ENCODE measurements around the gene ROR1. TPM values are rescaled to one million over a fixed set of nuclear protein-coding genes. Genes with fewer than 3 reads are reported as not detected.
A peak's percentile ranks its signal among the peaks of the same experiment; 100 is the strongest.

ROR1 gene
- polyA plus RNA-seq, 1 of the 3 experiments (the other 2 are of a cell fraction), result 4.0 TPM

DNA sequence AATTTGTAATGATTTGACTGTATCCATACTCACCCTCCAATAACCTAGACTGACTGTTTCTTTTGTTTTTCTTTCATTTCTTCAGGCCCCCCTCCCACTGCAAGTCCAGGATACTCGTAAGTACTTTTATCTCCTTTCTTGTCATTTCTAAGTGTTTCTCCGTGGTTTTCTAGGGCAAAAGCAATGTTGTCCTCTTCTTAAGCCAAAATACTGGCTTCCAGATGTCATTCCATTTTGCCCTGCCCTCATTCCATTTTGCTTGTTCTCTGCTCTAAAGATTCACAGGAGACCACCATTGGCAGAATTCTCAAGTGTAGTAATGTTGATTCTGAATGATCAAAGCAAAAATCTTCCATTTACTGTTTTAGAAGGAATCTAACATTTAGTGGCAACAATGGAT is 276.8 kb downstream of the ROR1 start:
- CTCF ChIA-PET, result no interaction called here
- H3K27ac ChIP-seq (ENCODE audit: low read depth in 2 of 2, low read length in 1 of 2), result no peak overlapping the region
- peaks cover 0 to 10% of the 10 kb centered on the region in 2 experiments for H3K36me3 ChIP-seq (replicated peaks in 1 of 2; ENCODE audit: control insufficient read depth in 1 of 2, insufficient read depth in 2 of 2, low read length in 1 of 2)
- no peaks in the 10 kb centered on the region for H3K27me3 ChIP-seq (ENCODE audit: insufficient read depth)
- TF ChIP-seq MEF2A (IDR thresholded peaks at IDR 0.05; ENCODE audit: borderline replicate concordance, low read depth), result no peak
- TF ChIP-seq, protein P1, sequence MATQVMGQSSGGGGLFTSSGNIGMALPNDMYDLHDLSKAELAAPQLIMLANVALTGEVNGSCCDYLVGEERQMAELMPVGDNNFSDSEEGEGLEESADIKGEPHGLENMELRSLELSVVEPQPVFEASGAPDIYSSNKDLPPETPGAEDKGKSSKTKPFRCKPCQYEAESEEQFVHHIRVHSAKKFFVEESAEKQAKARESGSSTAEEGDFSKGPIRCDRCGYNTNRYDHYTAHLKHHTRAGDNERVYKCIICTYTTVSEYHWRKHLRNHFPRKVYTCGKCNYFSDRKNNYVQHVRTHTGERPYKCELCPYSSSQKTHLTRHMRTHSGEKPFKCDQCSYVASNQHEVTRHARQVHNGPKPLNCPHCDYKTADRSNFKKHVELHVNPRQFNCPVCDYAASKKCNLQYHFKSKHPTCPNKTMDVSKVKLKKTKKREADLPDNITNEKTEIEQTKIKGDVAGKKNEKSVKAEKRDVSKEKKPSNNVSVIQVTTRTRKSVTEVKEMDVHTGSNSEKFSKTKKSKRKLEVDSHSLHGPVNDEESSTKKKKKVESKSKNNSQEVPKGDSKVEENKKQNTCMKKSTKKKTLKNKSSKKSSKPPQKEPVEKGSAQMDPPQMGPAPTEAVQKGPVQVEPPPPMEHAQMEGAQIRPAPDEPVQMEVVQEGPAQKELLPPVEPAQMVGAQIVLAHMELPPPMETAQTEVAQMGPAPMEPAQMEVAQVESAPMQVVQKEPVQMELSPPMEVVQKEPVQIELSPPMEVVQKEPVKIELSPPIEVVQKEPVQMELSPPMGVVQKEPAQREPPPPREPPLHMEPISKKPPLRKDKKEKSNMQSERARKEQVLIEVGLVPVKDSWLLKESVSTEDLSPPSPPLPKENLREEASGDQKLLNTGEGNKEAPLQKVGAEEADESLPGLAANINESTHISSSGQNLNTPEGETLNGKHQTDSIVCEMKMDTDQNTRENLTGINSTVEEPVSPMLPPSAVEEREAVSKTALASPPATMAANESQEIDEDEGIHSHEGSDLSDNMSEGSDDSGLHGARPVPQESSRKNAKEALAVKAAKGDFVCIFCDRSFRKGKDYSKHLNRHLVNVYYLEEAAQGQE (IDR thresholded peaks at IDR 0.05; ENCODE audit: low read depth, low read length), result no peak
- TF ChIP-seq CHD2 (IDR thresholded peaks at IDR 0.05; ENCODE audit: low read length, partially characterized antibody), result no peak
- TF ChIP-seq SIN3A (IDR thresholded peaks at IDR 0.05; ENCODE audit: borderline replicate concordance, low read depth, low read length), result no peak
- no peak for TF ChIP-seq YY1 (IDR thresholded peaks at IDR 0.05; ENCODE audit: low read depth)
- no peak for TF ChIP-seq FOSL2 (IDR thresholded peaks at IDR 0.05; ENCODE audit: borderline replicate concordance, low read depth)
- no peak for TF ChIP-seq TEAD4 (IDR thresholded peaks at IDR 0.05; ENCODE audit: borderline replicate concordance, insufficient read depth)
- TF ChIP-seq ELF1 (IDR thresholded peaks at IDR 0.05), result no peak
- TF ChIP-seq RFX5 (IDR thresholded peaks at IDR 0.05; ENCODE audit: low read length), result no peak
- no peak for TF ChIP-seq MAX (IDR thresholded peaks at IDR 0.05; ENCODE audit: low read depth)
- TF ChIP-seq RCOR1 (IDR thresholded peaks at IDR 0.05; ENCODE audit: low read length), result no peak
- no peak for DNase-seq
- no peak overlapping the region for H3K4me2 ChIP-seq
- H3K4me3 ChIP-seq (ENCODE audit: low read depth in 2 of 2, low read length in 1 of 2), result no peak overlapping the region
- H3K9ac ChIP-seq, result no peak overlapping the region
- H3K4me1 ChIP-seq (ENCODE audit: control insufficient read depth in 1 of 2, insufficient read depth in 2 of 2, low read depth in 1 of 2, low read length in 1 of 2), result peaks cover 5 to 20% of the 10 kb centered on the region in 2 experiments; a peak in 2 of 4 replicates
- no peaks in the 10 kb centered on the region for H3F3A ChIP-seq (replicated peaks; ENCODE audit: insufficient read depth)
- POLR2A ChIA-PET, result no interaction called here
- H3K79me2 ChIP-seq (ENCODE audit: insufficient read depth), result no peaks in the 10 kb centered on the region
- WGBS (ENCODE audit: low lambda C conversion rate), result 88% methylated on average over 2 of the region's 2 CpGs
- no peaks in the 10 kb centered on the region for H3K9me2 ChIP-seq
- no peaks in the 10 kb centered on the region for H4K20me1 ChIP-seq (ENCODE audit: insufficient read depth)
- no peak overlapping the region for H2AFZ ChIP-seq (ENCODE audit: low read depth)
- no peaks in the 10 kb centered on the region for H3K9me3 ChIP-seq

DNA sequence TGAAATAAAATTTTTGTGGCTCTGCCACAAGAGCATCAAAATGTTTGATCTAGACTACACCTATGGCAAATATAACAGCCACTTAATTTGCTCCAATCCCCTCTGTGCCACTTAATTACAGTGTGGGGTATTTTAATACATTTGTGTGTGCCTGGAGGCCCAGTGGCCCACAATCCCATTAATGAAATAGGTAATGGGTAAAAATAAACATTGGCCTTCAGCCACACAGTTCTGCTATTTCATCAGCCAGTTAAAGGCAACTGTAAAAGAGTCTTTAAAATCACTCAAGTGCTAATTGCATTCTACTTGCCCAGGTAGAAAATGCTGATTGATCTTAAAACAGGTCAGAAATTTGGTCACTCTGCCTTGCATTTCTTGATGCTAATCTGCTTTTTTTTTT is 278.0 kb downstream of the ROR1 start:
- Histone ChIP-seq H3K4me1 (ENCODE audit: control insufficient read depth in 1 of 2, insufficient read depth in 2 of 2, low read depth in 1 of 2, low read length in 1 of 2) (peaks cover 5 to 16% of the 10 kb centered on the region in 2 experiments; a peak in 2 of 4 replicates), H3K9ac (no peak overlapping the region), H3K9me2 (no peaks in the 10 kb centered on the region), H3K9me3 (peaks cover 1% of the 10 kb centered on the region; the same call in 1 of the 2 replicates), H3F3A (replicated peaks; ENCODE audit: insufficient read depth) (no peaks in the 10 kb centered on the region), H3K79me2 (ENCODE audit: insufficient read depth) (no peaks in the 10 kb centered on the region), H3K27ac (ENCODE audit: low read depth in 2 of 2, low read length in 1 of 2) (peak overlapping the region in 1 of 2 experiments; percentile 11; a peak in 1 of 4 replicates), H3K36me3 (replicated peaks in 1 of 2; ENCODE audit: control insufficient read depth in 1 of 2, insufficient read depth in 2 of 2, low read length in 1 of 2) (peaks cover 0 to 10% of the 10 kb centered on the region in 2 experiments), H3K4me2 (no peak overlapping the region), H4K20me1 (ENCODE audit: insufficient read depth) (no peaks in the 10 kb centered on the region), H3K27me3 (ENCODE audit: insufficient read depth) (no peaks in the 10 kb centered on the region), H2AFZ (ENCODE audit: low read depth) (no peak overlapping the region), H3K4me3 (ENCODE audit: low read depth in 2 of 2, low read length in 1 of 2) (no peak overlapping the region)
- 0 out of 4 replicates have a peak, but pooled peaks of 1 of the 2 experiments have one; percentile 17 for TF ChIP-seq EP300 (IDR thresholded peaks at IDR 0.05; ENCODE audit: borderline replicate concordance in 1 of 2, low read depth in 1 of 2, low read length in 1 of 2)
- TF ChIP-seq MEF2A (IDR thresholded peaks at IDR 0.05; ENCODE audit: borderline replicate concordance, low read depth), result no peak
- CTCF ChIA-PET, result no interaction called here
- POLR2A ChIA-PET, result no interaction called here
- DNase-seq, result no peak
